Suprapubic skin (tissue), 3 donors: ENCODE data around the gene NBPF1.
"Not testable (repeated sequence)": the region's sequence is repeated elsewhere in the genome, so short reads cannot be mapped to it uniquely, and the experiment has no call there.

Source experiments
- CTCF ChIP-seq, 2 donors: fragments of 200-600 bp in 1 of 2; fragments of 450-650 bp in 1 of 2; sonication (generic) in 1 of 2; IDR thresholded peaks; one replicate each; pipeline ENCODE4 v1.5.1; 2016 to 2019; ENCODE audit warnings: antibody characterized with exemption in 2 of 2, mild to moderate bottlenecking in 1 of 2, moderate library complexity in 1 of 2
- POLR2A ChIP-seq, 2 donors: fragments of 450-650 bp; IDR thresholded peaks; one replicate each; pipeline ENCODE4 v1.6.1; 2017; ENCODE audit warnings: antibody characterized with exemption in 2 of 2, mild to moderate bottlenecking in 2 of 2, moderate library complexity in 2 of 2

GRCh38 chr1:16647179-16648176, 34.1 kb upstream of the NBPF1 start:
- not testable (repeated sequence) for TF ChIP-seq CTCF, POLR2A (IDR thresholded peaks at IDR 0.05)
